GM18517 (cell line): Measurements from ENCODE around the gene GFRA1.

Experiments used
- ATAC-seq: cut with Tn5 transposase; IDR thresholded peaks from one replicate; pipeline ENCODE4 v1.9.1; 2021; ENCODE audit warnings: mild to moderate bottlenecking, moderate library complexity; ENCODE audit not compliant: unreplicated experiment

Gene GFRA1

GRCh38 chr10:116271593-116272439 is 1.2 kb downstream of the GFRA1 start:
- no peak for ATAC-seq

- no peak for ATAC-seq
These were observed 2.0 kb downstream of the GFRA1 start for GRCh38 chr10:116270771-116271592.

GRCh38 chr10:116270126-116270770 is 2.8 kb downstream of the GFRA1 start:
- no peak for ATAC-seq

GRCh38 chr10:116269619-116270018 is 3.4 kb downstream of the GFRA1 start:
- no peak for ATAC-seq

GRCh38 chr10:116268976-116269375 is 4.0 kb downstream of the GFRA1 start:
- ATAC-seq: no peak

- ATAC-seq: no peak
These were observed 7.3 kb downstream of the GFRA1 start for GRCh38 chr10:116265686-116266085.

- no peak for ATAC-seq
These were observed 8.9 kb downstream of the GFRA1 start for GRCh38 chr10:116263870-116264655.

- no peak for ATAC-seq
These were observed 10.3 kb downstream of the GFRA1 start for GRCh38 chr10:116262678-116263077.

- no peak for ATAC-seq
These were observed 12.4 kb downstream of the GFRA1 start for GRCh38 chr10:116260599-116260998.

- no peak for ATAC-seq
These were observed 13.4 kb downstream of the GFRA1 start for GRCh38 chr10:116259638-116260037.

GRCh38 chr10:116257785-116258184 is 15.2 kb downstream of the GFRA1 start:
- no peak for ATAC-seq

GRCh38 chr10:116256752-116257259 is 16.2 kb downstream of the GFRA1 start:
- ATAC-seq: no peak

- ATAC-seq: no peak
These were observed 16.9 kb downstream of the GFRA1 start for GRCh38 chr10:116255886-116256751.

GRCh38 chr10:116254422-116255155 is 18.4 kb downstream of the GFRA1 start:
- no peak for ATAC-seq

GRCh38 chr10:116253716-116254115 is 19.3 kb downstream of the GFRA1 start:
- no peak for ATAC-seq

GRCh38 chr10:116251602-116252395 is 21.2 kb downstream of the GFRA1 start:
- ATAC-seq: no peak

- no peak for ATAC-seq
These were observed 25.3 kb downstream of the GFRA1 start for GRCh38 chr10:116247691-116248090.

GRCh38 chr10:116246263-116246662 is 26.7 kb downstream of the GFRA1 start:
- ATAC-seq: no peak
